Sigmoid colon (tissue), 7 donors: ENCODE data around the gene PHC3. TPM values are rescaled to one million over a fixed set of nuclear protein-coding genes. Genes with fewer than 3 reads are reported as not detected.

Experiments
- DNase-seq: peaks from one replicate; pipeline ENCODE4 v3.0.0-alpha.2; 2019
- H3K27ac ChIP-seq, 4 donors: fragments of 200-600 bp; sonication (generic); one replicate each; pipeline ENCODE4 v1.5.1; 2016 to 2019; ENCODE audit warnings: mild to moderate bottlenecking in 1 of 4
- H3K27me3 ChIP-seq, 3 donors: fragments of 200-600 bp; sonication (generic); one replicate each; pipeline ENCODE4 v1.5.1; 2019; ENCODE audit warnings: mild to moderate bottlenecking in 1 of 3
- H3K36me3 ChIP-seq, 4 donors: fragments of 200-600 bp; sonication (generic); one replicate each; pipeline ENCODE4 v1.5.1; 2016 to 2019
- H3K4me1 ChIP-seq, 4 donors: fragments of 200-600 bp; sonication (generic); one replicate each; pipeline ENCODE4 v1.5.1; 2017 to 2019
- H3K4me3 ChIP-seq, 4 donors: fragments of 200-600 bp; sonication (generic); one replicate each; pipeline ENCODE4 v1.5.1; 2017 to 2019; ENCODE audit warnings: mild to moderate bottlenecking in 2 of 4, moderate library complexity in 1 of 4
- H3K9me3 ChIP-seq, 4 donors: fragments of 200-600 bp in 3 of 4; sonication (generic) in 3 of 4; one replicate each; pipeline versions ENCODE4 v1.5.1 to v1.6.1; 2013 to 2019
- CTCF ChIP-seq, 4 experiments: fragments of 450-650 bp in 3 of 4; fragments of 200-600 bp in 1 of 4; IDR thresholded peaks; one replicate each; pipeline ENCODE4 v1.5.1; 2016 to 2019; ENCODE audit warnings: antibody characterized with exemption in 4 of 4, mild to moderate bottlenecking in 3 of 4, moderate library complexity in 2 of 4
- EP300 ChIP-seq, 4 donors: sonication (generic); formaldehyde crosslinking; IDR thresholded peaks; one replicate each; pipeline ENCODE4 v1.6.1; 2017; ENCODE audit warnings: antibody characterized with exemption in 4 of 4
- POLR2A ChIP-seq, 2 donors: fragments of 450-650 bp; IDR thresholded peaks; one replicate each; pipeline ENCODE4 v1.6.1; 2016; ENCODE audit warnings: antibody characterized with exemption in 2 of 2, mild to moderate bottlenecking in 2 of 2, moderate library complexity in 2 of 2
- POLR2AphosphoS5 ChIP-seq, 4 donors: sonication (generic); formaldehyde crosslinking; IDR thresholded peaks; one replicate each; pipeline ENCODE4 v1.6.1; 2017; ENCODE audit warnings: antibody characterized with exemption in 4 of 4
- WGBS, 2 donors: extraction: QIAGEN DNeasy Blood & Tissue Kit; methylation state at CpG; one replicate each; pipeline ENCODE4 v1.1.7; 2013; 5-methylcytosine and 5-hydroxymethylcytosine counted together
- intact Hi-C: fragments of 100-400 bp; cut with DNase I; formaldehyde crosslinking; loops from one replicate; pipeline ENCODE4 v1.15.1; 2023
- polyA plus RNA-seq, 3 donors: library from polyadenylated mRNA; stranded (reverse); fragments of 200-250 nt; gene quantifications; one replicate each; pipeline ENCODE4 v1.2.3, GENCODE V29; 2013
- total RNA-seq, 4 donors: library from RNA; depleted of rRNA; stranded (reverse); fragments of >200 nt; gene quantifications; one replicate each; pipeline ENCODE4 v1.1.0, GENCODE V29; 2016
- donor health status: healthy with polysubstance abuse.
- donor health status: Bipolar disorder and iron deficiency.
- donor health status: healthy.

PHC3 gene
- total and polyA plus RNA-seq, 7 donors, result 3.0 to 85.9 (median 56.4) TPM

DNA sequence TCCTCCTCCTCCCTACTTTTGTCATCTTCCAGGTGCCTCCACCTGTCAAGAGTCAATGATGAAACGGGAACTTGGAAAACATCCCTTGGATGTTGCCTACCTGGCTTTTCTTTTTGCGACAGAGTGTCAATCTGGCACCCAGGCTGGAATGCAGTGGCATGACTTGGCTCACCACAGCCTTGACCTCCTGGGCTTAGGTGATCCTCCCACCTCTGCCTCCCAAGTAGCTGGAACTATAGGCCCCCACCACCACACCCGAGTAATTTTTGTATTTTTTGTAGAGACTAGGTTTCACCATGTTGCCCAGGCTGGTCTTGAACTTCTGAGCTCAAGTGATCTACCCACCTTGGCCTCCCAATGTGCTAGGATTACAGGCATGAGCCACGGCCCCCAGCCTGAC, 100.9 kb downstream of the PHC3 start:
- intact Hi-C loops, result no loop called here
- no peaks in the 10 kb centered on the region for H3K9me3 ChIP-seq
- 90 to 93% methylated on average over 4 of the region's 4 CpGs for WGBS, 2 donors
- no peaks in the 10 kb centered on the region for H3K4me1 ChIP-seq
- H3K36me3 ChIP-seq, result peaks cover 0 to 22% (median 2%) of the 10 kb centered on the region in 4 donors
- no peak overlapping the region for H3K4me3 ChIP-seq
- H3K27me3 ChIP-seq, result no peaks in the 10 kb centered on the region
- DNase-seq, result no peak
- TF ChIP-seq CTCF (IDR thresholded peaks at IDR 0.05) (no peak), POLR2AphosphoS5 (IDR thresholded peaks at IDR 0.05) (no peak)
- no peak overlapping the region for H3K27ac ChIP-seq

DNA sequence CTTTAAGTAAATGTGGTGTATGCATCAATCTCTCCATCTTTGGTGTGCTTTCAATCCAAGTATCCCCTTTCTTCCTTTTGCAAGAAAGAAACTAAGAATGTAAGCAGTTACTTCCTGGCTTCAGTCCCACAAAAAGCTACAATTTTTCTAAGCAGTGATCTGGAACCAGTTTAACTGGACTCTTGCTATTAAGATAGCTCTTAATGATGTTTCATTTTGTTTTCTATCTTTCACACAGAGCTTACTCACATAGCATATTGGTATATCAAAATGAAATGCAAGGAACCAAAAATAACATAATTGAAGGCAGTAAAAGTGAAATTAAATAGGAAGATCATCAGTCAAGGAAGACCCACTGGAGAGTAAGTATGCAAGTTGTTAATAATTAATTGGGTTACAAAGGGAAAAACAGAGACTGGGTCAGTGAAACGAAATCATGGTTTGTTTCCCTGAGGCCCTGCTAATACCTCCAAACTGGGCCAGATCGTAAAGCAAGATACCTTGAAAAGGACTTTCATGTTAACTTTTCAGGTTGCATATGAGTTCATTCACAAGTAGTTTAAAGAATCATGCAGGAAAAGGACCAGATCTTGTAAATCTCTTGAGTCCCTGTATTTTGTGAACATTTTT, 101.9 kb downstream of the PHC3 start:
- intact Hi-C loops, result no loop called here
- 50 to 71% methylated on average over 2 of the region's 2 CpGs for WGBS, 2 donors
- TF ChIP-seq POLR2A (IDR thresholded peaks at IDR 0.05) (no peak), POLR2AphosphoS5 (IDR thresholded peaks at IDR 0.05) (no peak), CTCF (IDR thresholded peaks at IDR 0.05) (no peak), EP300 (IDR thresholded peaks at IDR 0.05) (no peak)
- Histone ChIP-seq H3K4me3 (no peak overlapping the region), H3K27ac (no peak overlapping the region), H3K4me1 (no peaks in the 10 kb centered on the region), H3K9me3 (no peaks in the 10 kb centered on the region), H3K27me3 (no peaks in the 10 kb centered on the region), H3K36me3 (peaks cover 0 to 13% (median 2%) of the 10 kb centered on the region in 4 donors)
- DNase-seq, result no peak

GRCh38 chr3:170078620-170079281, 102.8 kb downstream of the PHC3 start:
- 33 to 69% methylated on average over 13 of the region's 13 CpGs for WGBS, 2 donors
- TF ChIP-seq EP300 (IDR thresholded peaks at IDR 0.05) (no peak), CTCF (IDR thresholded peaks at IDR 0.05) (no peak), POLR2A (IDR thresholded peaks at IDR 0.05) (no peak)
- intact Hi-C loops, result no loop called here
- Histone ChIP-seq H3K27me3 (no peaks in the 10 kb centered on the region), H3K4me3 (no peak overlapping the region), H3K36me3 (peaks cover 0 to 5% (median 2%) of the 10 kb centered on the region in 4 donors), H3K27ac (no peak overlapping the region), H3K9me3 (no peaks in the 10 kb centered on the region), H3K4me1 (no peaks in the 10 kb centered on the region)
- DNase-seq, result no peak

- intact Hi-C loops, result no loop called here
- H3K27me3 ChIP-seq, result no peaks in the 10 kb centered on the region
- TF ChIP-seq POLR2AphosphoS5 (IDR thresholded peaks at IDR 0.05) (no peak), CTCF (IDR thresholded peaks at IDR 0.05) (no peak), EP300 (IDR thresholded peaks at IDR 0.05) (no peak), POLR2A (IDR thresholded peaks at IDR 0.05) (no peak)
- no peak overlapping the region for H3K4me3 ChIP-seq
- no peaks in the 10 kb centered on the region for H3K9me3 ChIP-seq
- H3K27ac ChIP-seq, result no peak overlapping the region
- WGBS, 2 donors, result 21 to 65% methylated on average over 10 of the region's 10 CpGs
- DNase-seq, result no peak
- no peaks in the 10 kb centered on the region for H3K4me1 ChIP-seq
- peaks cover 0 to 4% (median 0%) of the 10 kb centered on the region in 4 donors for H3K36me3 ChIP-seq
Observed at GRCh38 chr3:170077361-170077760, 104.2 kb downstream of the PHC3 start.
